Endodermal cell (in vitro differentiated cells): Measurements from ENCODE around the gene GFOD1. TPM values are rescaled to one million over a fixed set of nuclear protein-coding genes. Genes with fewer than 3 reads are reported as not detected.

ENCODE experiments used
- DNase-seq: peaks from one replicate; pipeline ENCODE4 v3.0.0-alpha.2; 2017
- H3K27ac ChIP-seq: 2 replicates; pipeline ENCODE4 v1.5.1; 2013; ENCODE audit warnings: mild to moderate bottlenecking, low read depth, low read length, moderate library complexity
- H3K27me3 ChIP-seq: 2 replicates; pipeline ENCODE4 v1.6.1; 2013; ENCODE audit warnings: mild to moderate bottlenecking, low read length, moderate library complexity; ENCODE audit not compliant: insufficient read depth, control insufficient read depth, poor library complexity, severe bottlenecking
- H3K36me3 ChIP-seq: 2 replicates; pipeline ENCODE4 v1.7.0; 2013; ENCODE audit warnings: mild to moderate bottlenecking, low read length, moderate library complexity; ENCODE audit not compliant: control insufficient read depth, insufficient read depth
- H3K4me1 ChIP-seq: one replicate; pipeline ENCODE4 v1.7.0; 2013; ENCODE audit warnings: low read length; ENCODE audit not compliant: control insufficient read depth, insufficient read depth
- H3K4me3 ChIP-seq: 2 replicates; pipeline ENCODE4 v1.5.1; 2013; ENCODE audit warnings: mild to moderate bottlenecking, low read length, moderate library complexity
- H3K9ac ChIP-seq: 2 replicates; pipeline ENCODE4 v1.6.1; 2013; ENCODE audit warnings: mild to moderate bottlenecking, low read length, moderate library complexity; ENCODE audit not compliant: poor library complexity, severe bottlenecking; ENCODE audit errors: extremely low read depth
- H3K9me3 ChIP-seq: 2 replicates; pipeline ENCODE4 v1.6.1; 2013; ENCODE audit warnings: mild to moderate bottlenecking, low read length, moderate library complexity; ENCODE audit not compliant: control insufficient read depth
- H3K27ac Mint-ChIP-seq: 2 replicates; pipeline ENCODE4 v1.8.0; 2020; ENCODE audit warnings: mixed read lengths
- H3K27me3 Mint-ChIP-seq: 2 replicates; pipeline ENCODE4 v1.8.0; 2021; ENCODE audit warnings: mild to moderate bottlenecking, mixed read lengths; ENCODE audit not compliant: insufficient read depth
- H3K36me3 Mint-ChIP-seq: 2 replicates; pipeline ENCODE4 v1.8.0; 2020; ENCODE audit warnings: low read depth, mixed read lengths
- H3K4me1 Mint-ChIP-seq: 2 replicates; pipeline ENCODE4 v1.8.0; 2020; ENCODE audit warnings: mixed read lengths
- H3K4me3 Mint-ChIP-seq: 2 replicates; pipeline ENCODE4 v1.8.0; 2020; ENCODE audit warnings: mild to moderate bottlenecking, moderate library complexity, mixed read lengths
- H3K9me3 Mint-ChIP-seq: 2 replicates; pipeline ENCODE4 v1.8.0; 2020; ENCODE audit warnings: mild to moderate bottlenecking, mixed read lengths
- CTCF ChIP-seq: fragments of 200-600 bp; sonication (generic); conservative IDR thresholded peaks from 2 replicates; pipeline ENCODE4 v1.5.0; 2021; ENCODE audit warnings: antibody characterized with exemption, mild to moderate bottlenecking
- WGBS, 2 experiments: methylation state at CpG; one replicate each; pipeline versions ENCODE4 v1.1.5 to v1.1.7; 2013; ENCODE audit warnings: missing lambda C conversion rate in 2 of 2, mixed read lengths in 1 of 2; ENCODE audit not compliant: insufficient coverage in 1 of 2, insufficient read length in 1 of 2; 5-methylcytosine and 5-hydroxymethylcytosine counted together
- total RNA-seq, 2 donors: library from RNA; stranded (reverse); fragmentation: NEBNext Ultra II Directional in 1 of 2; extraction: Animal tissue kit (Norgen Biotek cat#: 25700) in 1 of 2; gene quantifications; 2 replicates in 1 of 2; 3 replicates in 1 of 2; pipeline ENCODE4 v1.2.1, GENCODE V29; 2021

The GFOD1 gene
- total RNA-seq, 2 donors from 2014 or later: 0.71 to 1.9 TPM

- H3K9me3 Mint-ChIP-seq: peaks cover 4% of the 10 kb centered on the region
- no peak for TF ChIP-seq CTCF
- H3K27me3 Mint-ChIP-seq: no peaks in the 10 kb centered on the region
- no peak overlapping the region for H3K27ac Mint-ChIP-seq
- peaks cover 3% of the 10 kb centered on the region for H3K4me1 ChIP-seq
- H3K27ac ChIP-seq: no peak overlapping the region
- peaks cover 13% of the 10 kb centered on the region for H3K4me1 Mint-ChIP-seq
- WGBS, 2 experiments: 94 to 96% methylated on average over 9 of the region's 9 CpGs
- H3K36me3 Mint-ChIP-seq: no peaks in the 10 kb centered on the region
- H3K27me3 ChIP-seq: no peaks in the 10 kb centered on the region
- H3K9ac ChIP-seq: no peak overlapping the region
- no peak overlapping the region for H3K4me3 ChIP-seq
- no peak for DNase-seq
- H3K9me3 ChIP-seq: no peaks in the 10 kb centered on the region
- no peaks in the 10 kb centered on the region for H3K36me3 ChIP-seq
- H3K4me3 Mint-ChIP-seq: no peak overlapping the region
Observed at GRCh38 chr6:13384506-13384905, 102.9 kb downstream of the GFOD1 start.

GRCh38 chr6:13383328-13384163 is 103.9 kb downstream of the GFOD1 start:
- Histone ChIP-seq H3K4me1 (peaks cover 3% of the 10 kb centered on the region), H3K9ac (no peak overlapping the region), H3K27me3 (no peaks in the 10 kb centered on the region), H3K27ac (no peak overlapping the region), H3K4me3 (no peak overlapping the region), H3K9me3 (no peaks in the 10 kb centered on the region), H3K36me3 (no peaks in the 10 kb centered on the region)
- WGBS, 2 experiments: 74 to 79% methylated on average over 6 to 9 of the region's 9 CpGs
- no peak for DNase-seq
- Mint-ChIP-seq H3K4me3 (no peak overlapping the region), H3K36me3 (no peaks in the 10 kb centered on the region), H3K4me1 (peaks cover 15% of the 10 kb centered on the region), H3K27me3 (no peaks in the 10 kb centered on the region), H3K27ac (no peak overlapping the region), H3K9me3 (peaks cover 2% of the 10 kb centered on the region)
- TF ChIP-seq CTCF: no peak

- peaks cover 15% of the 10 kb centered on the region for H3K4me1 Mint-ChIP-seq
- Histone ChIP-seq H3K9ac (no peak overlapping the region), H3K27ac (no peak overlapping the region), H3K4me3 (no peak overlapping the region), H3K9me3 (no peaks in the 10 kb centered on the region), H3K27me3 (no peaks in the 10 kb centered on the region), H3K36me3 (no peaks in the 10 kb centered on the region), H3K4me1 (peaks cover 3% of the 10 kb centered on the region)
- no peaks in the 10 kb centered on the region for H3K36me3 Mint-ChIP-seq
- no peak for TF ChIP-seq CTCF
- 76 to 87% methylated on average over 2 of the region's 2 CpGs for WGBS, 2 experiments
- no peaks in the 10 kb centered on the region for H3K27me3 Mint-ChIP-seq
- no peak for DNase-seq
- no peak overlapping the region for H3K27ac Mint-ChIP-seq
- peaks cover 4% of the 10 kb centered on the region for H3K9me3 Mint-ChIP-seq
- no peak overlapping the region for H3K4me3 Mint-ChIP-seq
Observed at GRCh38 chr6:13380761-13381160, 106.6 kb downstream of the GFOD1 start.
